Temporal lobe (tissue), 2 donors: ENCODE measurements around the gene HDAC9. TPM values are rescaled to one million over a fixed set of nuclear protein-coding genes. Genes with fewer than 3 reads are reported as not detected.

Experiments used
- small RNA-seq: library from RNA; depleted of rRNA; stranded (forward); fragments of <200 nt; gene quantifications from one replicate; pipeline ENCODE3, GENCODE V24; 2014; ENCODE audit warnings: low replicate concordance
- total RNA-seq: library from RNA; depleted of rRNA; stranded (reverse); fragments of >200 nt; gene quantifications from one replicate; pipeline ENCODE4 v1.2.3, GENCODE V29; 2014

HDAC9 gene
- total RNA-seq, 1 donor from 2014 or later, result 101 TPM

Small RNA genes lying within 50 kb of the gene (small RNA-seq; reads per million reads assigned to genes)
- gene RN7SKP266, result not detected
